Right atrium auricular region (tissue), 2 donors: Measurements from ENCODE around the gene MCU. TPM values are rescaled to one million over a fixed set of nuclear protein-coding genes. Genes with fewer than 3 reads are reported as not detected.
"Not testable (repeated sequence)": the region's sequence is repeated elsewhere in the genome, so short reads cannot be mapped to it uniquely, and the experiment has no call there.

Experiments used
- DNase-seq: peaks from one replicate; pipeline ENCODE4 v3.0.0-alpha.2; 2019; ENCODE audit warnings: low spot score
- H3K27ac ChIP-seq, 2 donors: fragments of 200-600 bp; sonication (generic); 1 replicate in 1 of 2; 2 replicates in 1 of 2; pipeline ENCODE4 v1.5.1; 2016 to 2019
- H3K27me3 ChIP-seq, 2 donors: fragments of 200-600 bp; sonication (generic); one replicate each; pipeline versions ENCODE4 v1.5.1 to v1.6.0; 2017 to 2019
- H3K36me3 ChIP-seq: fragments of 200-600 bp; sonication (generic); one replicate; pipeline ENCODE4 v1.5.1; 2016
- H3K4me1 ChIP-seq, 2 donors: fragments of 200-600 bp; sonication (generic); one replicate each; pipeline versions ENCODE4 v1.5.1 to v1.6.0; 2017 to 2019
- H3K4me3 ChIP-seq, 2 donors: fragments of 200-600 bp; sonication (generic); 1 replicate in 1 of 2; 2 replicates in 1 of 2; pipeline ENCODE4 v1.5.1; 2017 to 2019; ENCODE audit warnings: mild to moderate bottlenecking in 1 of 2, moderate library complexity in 1 of 2
- H3K9me3 ChIP-seq, 2 donors: fragments of 200-600 bp; sonication (generic); one replicate each; pipeline ENCODE4 v1.5.1; 2019
- CTCF ChIP-seq, 2 donors: fragments of 200-600 bp; sonication (generic); IDR thresholded peaks; one replicate each; pipeline ENCODE4 v1.5.1; 2019; ENCODE audit warnings: antibody characterized with exemption in 2 of 2
- total RNA-seq, 2 donors: library from RNA; depleted of rRNA; stranded (reverse); fragments of >200 nt; gene quantifications; one replicate each; pipeline ENCODE4 v1.1.0, GENCODE V29; 2016

Gene MCU, protein sequence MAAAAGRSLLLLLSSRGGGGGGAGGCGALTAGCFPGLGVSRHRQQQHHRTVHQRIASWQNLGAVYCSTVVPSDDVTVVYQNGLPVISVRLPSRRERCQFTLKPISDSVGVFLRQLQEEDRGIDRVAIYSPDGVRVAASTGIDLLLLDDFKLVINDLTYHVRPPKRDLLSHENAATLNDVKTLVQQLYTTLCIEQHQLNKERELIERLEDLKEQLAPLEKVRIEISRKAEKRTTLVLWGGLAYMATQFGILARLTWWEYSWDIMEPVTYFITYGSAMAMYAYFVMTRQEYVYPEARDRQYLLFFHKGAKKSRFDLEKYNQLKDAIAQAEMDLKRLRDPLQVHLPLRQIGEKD
- total RNA-seq, result 10 to 100 TPM; 12.4 to 14.2 TPM

GRCh38 chr10:72691863-72692743, at the start of gene MCU:
MCU (plus strand) TSS chr10:72692143; CDS start chr10:72692152, 9 bp downstream.
- Histone ChIP-seq H3K4me3 (peak within 1 kb of the TSS; percentile 68 to 92), H3K9me3 (no peaks in the 10 kb centered on the region), H3K4me1 (peaks cover 0 to 32% of the 10 kb centered on the region in 2 donors), H3K27me3 (no peaks in the 10 kb centered on the region), H3K27ac (peak within 1 kb of the TSS; percentile 88 to 94), H3K36me3 (no peaks in the 10 kb centered on the region)
- TF ChIP-seq CTCF (IDR thresholded peaks at IDR 0.05), result no peak
- peak; percentile 94 for DNase-seq

GRCh38 chr10:72642318-72642717, 49.6 kb upstream of the MCU start:
- H3K9me3 ChIP-seq, result no peaks in the 10 kb centered on the region
- no peak overlapping the region for H3K27ac ChIP-seq
- no peaks in the 10 kb centered on the region for H3K27me3 ChIP-seq
- H3K4me1 ChIP-seq, result peaks cover 0 to 6% of the 10 kb centered on the region in 2 donors
- no peaks in the 10 kb centered on the region for H3K36me3 ChIP-seq
- no peak overlapping the region for H3K4me3 ChIP-seq
- no peak for TF ChIP-seq CTCF (IDR thresholded peaks at IDR 0.05)
- no peak for DNase-seq

DNA sequence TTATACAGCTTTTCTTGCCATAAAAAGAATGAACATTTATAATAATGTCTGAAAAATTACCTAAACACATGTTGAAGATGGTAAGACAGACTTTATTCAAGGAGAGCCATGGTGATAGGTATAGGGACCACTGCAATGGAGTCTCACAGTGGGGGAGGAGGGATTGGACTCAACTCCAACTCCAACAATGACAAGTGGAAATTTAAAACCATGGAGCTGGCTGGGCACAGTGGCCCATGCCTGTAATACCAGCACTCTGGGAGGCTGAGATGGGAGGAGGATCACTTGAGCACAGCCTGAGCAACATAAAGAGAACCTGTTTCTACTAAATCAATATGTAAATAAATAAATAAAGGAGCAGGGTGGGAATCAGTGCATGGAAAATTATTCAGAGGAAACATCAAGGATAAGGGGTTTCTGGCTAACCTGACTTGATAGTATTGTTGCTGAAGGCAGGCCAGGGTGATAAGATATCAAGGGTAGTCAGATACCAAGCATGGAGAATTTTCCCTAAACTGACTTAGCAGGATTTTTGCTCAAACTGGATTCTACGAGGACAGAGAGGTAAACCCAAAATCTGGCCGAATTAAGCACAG, 46.6 kb upstream of the MCU start:
- Histone ChIP-seq H3K4me3 (no peak overlapping the region), H3K27me3 (no peaks in the 10 kb centered on the region), H3K9me3 (no peaks in the 10 kb centered on the region), H3K4me1 (no peaks in the 10 kb centered on the region), H3K27ac (no peak overlapping the region), H3K36me3 (no peaks in the 10 kb centered on the region)
- TF ChIP-seq CTCF (IDR thresholded peaks at IDR 0.05), result no peak
- no peak for DNase-seq

GRCh38 chr10:72646971-72647370, 45.0 kb upstream of the MCU start:
- H3K9me3 ChIP-seq, H3K4me1 ChIP-seq, H3K36me3 ChIP-seq, H3K27me3 ChIP-seq, H3K27ac ChIP-seq, DNase-seq, H3K4me3 ChIP-seq: not testable (repeated sequence)

DNA sequence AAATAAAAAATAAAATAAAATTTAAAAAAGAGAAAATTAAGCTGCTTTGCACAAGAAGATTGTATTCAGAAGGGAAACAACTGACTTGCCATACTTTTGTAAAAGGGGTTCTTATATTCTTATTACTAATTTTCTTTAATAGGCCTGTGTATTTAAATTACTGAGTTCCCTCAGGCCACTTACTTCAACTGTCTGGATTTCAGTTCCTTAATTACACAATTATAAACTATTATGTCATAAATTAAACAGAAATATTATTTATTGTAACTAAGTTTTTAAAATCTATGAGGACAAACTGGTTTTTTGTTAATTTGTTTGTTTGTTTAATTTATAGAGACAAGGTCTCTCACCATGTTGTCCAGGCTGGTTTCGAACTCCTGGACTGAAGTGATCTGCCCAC, 43.6 kb upstream of the MCU start:
- Histone ChIP-seq H3K4me1 (no peaks in the 10 kb centered on the region), H3K4me3 (no peak overlapping the region), H3K27me3 (no peaks in the 10 kb centered on the region), H3K27ac (no peak overlapping the region), H3K36me3 (no peaks in the 10 kb centered on the region), H3K9me3 (no peaks in the 10 kb centered on the region)
- no peak for DNase-seq
- no peak for TF ChIP-seq CTCF (IDR thresholded peaks at IDR 0.05)

GRCh38 chr10:72649291-72649690, 42.7 kb upstream of the MCU start:
- Histone ChIP-seq H3K4me3 (no peak overlapping the region), H3K4me1 (no peaks in the 10 kb centered on the region), H3K36me3 (no peaks in the 10 kb centered on the region), H3K27ac (no peak overlapping the region), H3K27me3 (no peaks in the 10 kb centered on the region), H3K9me3 (no peaks in the 10 kb centered on the region)
- no peak for DNase-seq
- no peak for TF ChIP-seq CTCF (IDR thresholded peaks at IDR 0.05)
